H1 (cell line): ENCODE measurements around the gene TLCD3A.

Experiments
- BRCA1 ChIP-seq: IDR thresholded peaks from 2 replicates; pipeline ENCODE4 v1.6.1; 2012; ENCODE audit warnings: low read depth, low read length, improper control_type of control experiment
- CEBPB ChIP-seq: IDR thresholded peaks from 2 replicates; pipeline ENCODE4 v1.6.1; 2012; ENCODE audit warnings: low read depth, low read length
- CTCF ChIP-seq, 3 experiments: IDR thresholded peaks; 1 replicate in 2 of 3; 2 replicates in 1 of 3; pipeline versions ENCODE4 v1.5.1 to v1.6.1; 2011; ENCODE audit warnings: low read length in 3 of 3, mild to moderate bottlenecking in 3 of 3, inconsistent platforms in 2 of 3, low read depth in 1 of 3, moderate library complexity in 1 of 3; ENCODE audit not compliant: insufficient read depth in 1 of 3; ENCODE audit errors: control extremely low read depth in 1 of 3
- HDAC6 ChIP-seq: IDR thresholded peaks from one replicate; pipeline ENCODE4 v1.7.1; 2012; ENCODE audit warnings: low read depth, mild to moderate bottlenecking, inconsistent platforms, low read length, moderate library complexity
- MAFK ChIP-seq: IDR thresholded peaks from 2 replicates; pipeline ENCODE4 v1.6.1; 2012; ENCODE audit warnings: low read depth, mild to moderate bottlenecking, improper control_type of control experiment, low read length
- POLR2AphosphoS5 ChIP-seq: IDR thresholded peaks from 2 replicates; pipeline ENCODE4 v1.6.1; 2011; ENCODE audit warnings: low read depth, low read length
- RFX5 ChIP-seq: IDR thresholded peaks from 2 replicates; pipeline ENCODE4 v1.6.1; 2011; ENCODE audit warnings: low read depth, low read length, improper control_type of control experiment, borderline replicate concordance
- SP1 ChIP-seq: IDR thresholded peaks from 2 replicates; pipeline ENCODE4 v1.6.1; 2011; ENCODE audit warnings: low read depth, low read length
- SRF ChIP-seq: IDR thresholded peaks from 2 replicates; pipeline ENCODE4 v1.6.1; 2011; ENCODE audit warnings: mild to moderate bottlenecking, low read depth, low read length, moderate library complexity
- SUZ12 ChIP-seq: fragments of 200-600 bp; sonication (generic); IDR thresholded peaks from 2 replicates; pipeline ENCODE4 v1.6.1; 2012; ENCODE audit warnings: mild to moderate bottlenecking, inconsistent platforms, low read length, moderate library complexity, mixed read lengths

GRCh38 chr17:689556-690275, 42.7 kb upstream of the TLCD3A start:
- TF ChIP-seq CEBPB (no peak), CTCF (IDR thresholded peaks at IDR 0.05; ENCODE audit: control extremely low read depth in 1 of 3, insufficient read depth in 1 of 3, low read depth in 1 of 3, low read length in 3 of 3) (no peak), SUZ12 (no peak), SRF (no peak), MAFK (no peak), SP1 (no peak), RFX5 (no peak), POLR2AphosphoS5 (no peak), BRCA1 (no peak), HDAC6 (no peak)
